ENCODE results near the gene MARVELD2.
"Not testable (repeated sequence)": the region's sequence is repeated elsewhere in the genome, so short reads cannot be mapped to it uniquely, and the experiment has no call there.

The MARVELD2 gene

GRCh38 chr5:69477170-69477569, 62.3 kb downstream of the MARVELD2 start:
- Histone ChIP-seq H3K36me3 (no peaks in the 10 kb centered on the region), H3K9me3 (ENCODE audit: severe bottlenecking) (no peaks in the 10 kb centered on the region), H3K27me3 (ENCODE audit: insufficient read depth, low read depth, severe bottlenecking) (no peaks in the 10 kb centered on the region), H3K27ac (no peak overlapping the region), H3K4me3 (ENCODE audit: low read depth, low read length) (no peak overlapping the region)
- TF ChIP-seq CTCF (IDR thresholded peaks at IDR 0.05; ENCODE audit: low read depth, low read length): no peak
- no peak for DNase-seq

- not testable (repeated sequence) for H3K4me3 ChIP-seq (ENCODE audit: low read depth, low read length); DNase-seq; H3K36me3 ChIP-seq; H3K27ac ChIP-seq; H3K27me3 ChIP-seq (ENCODE audit: insufficient read depth, low read depth, severe bottlenecking); H3K9me3 ChIP-seq (ENCODE audit: severe bottlenecking)
Measured at GRCh38 chr5:69478296-69478695, 63.4 kb downstream of the MARVELD2 start.

- no peaks in the 10 kb centered on the region for H3K36me3 ChIP-seq
- H3K27ac ChIP-seq: no peak overlapping the region
- TF ChIP-seq CTCF (IDR thresholded peaks at IDR 0.05; ENCODE audit: low read depth, low read length): no peak
- H3K4me3 ChIP-seq (ENCODE audit: low read depth, low read length): no peak overlapping the region
- H3K27me3 ChIP-seq (ENCODE audit: insufficient read depth, low read depth, severe bottlenecking): no peaks in the 10 kb centered on the region
- no peak for DNase-seq
- H3K9me3 ChIP-seq (ENCODE audit: severe bottlenecking): no peaks in the 10 kb centered on the region
Measured at GRCh38 chr5:69484891-69485290, 70.0 kb downstream of the MARVELD2 start.

- no peak overlapping the region for H3K4me3 ChIP-seq (ENCODE audit: low read depth, low read length)
- H3K27me3 ChIP-seq (ENCODE audit: insufficient read depth, low read depth, severe bottlenecking): no peaks in the 10 kb centered on the region
- no peak overlapping the region for H3K27ac ChIP-seq
- TF ChIP-seq CTCF (IDR thresholded peaks at IDR 0.05; ENCODE audit: low read depth, low read length): no peak
- no peaks in the 10 kb centered on the region for H3K36me3 ChIP-seq
- no peak for DNase-seq
- no peaks in the 10 kb centered on the region for H3K9me3 ChIP-seq (ENCODE audit: severe bottlenecking)
Measured at GRCh38 chr5:69485471-69485870, 70.6 kb downstream of the MARVELD2 start.

GRCh38 chr5:69489246-69489645, 74.3 kb downstream of the MARVELD2 start:
- no peak overlapping the region for H3K4me3 ChIP-seq (ENCODE audit: low read depth, low read length)
- H3K27me3 ChIP-seq (ENCODE audit: insufficient read depth, low read depth, severe bottlenecking): no peaks in the 10 kb centered on the region
- H3K27ac ChIP-seq: no peak overlapping the region
- peaks cover 3% of the 10 kb centered on the region; the same call in 1 of the 2 replicates for H3K36me3 ChIP-seq
- no peak for DNase-seq
- H3K9me3 ChIP-seq (ENCODE audit: severe bottlenecking): no peaks in the 10 kb centered on the region
- no peak for TF ChIP-seq CTCF (IDR thresholded peaks at IDR 0.05; ENCODE audit: low read depth, low read length)

- Histone ChIP-seq H3K4me3 (ENCODE audit: low read depth, low read length) (no peak overlapping the region), H3K9me3 (ENCODE audit: severe bottlenecking) (no peaks in the 10 kb centered on the region), H3K27ac (no peak overlapping the region), H3K27me3 (ENCODE audit: insufficient read depth, low read depth, severe bottlenecking) (no peaks in the 10 kb centered on the region), H3K36me3 (peaks cover 3% of the 10 kb centered on the region; the same call in 1 of the 2 replicates)
- DNase-seq: no peak
- no peak for TF ChIP-seq CTCF (IDR thresholded peaks at IDR 0.05; ENCODE audit: low read depth, low read length)
Measured at GRCh38 chr5:69491027-69491426, 76.1 kb downstream of the MARVELD2 start.

Measured in WERI-Rb-1 (cell line).